VCaP (cell line): Measurements from ENCODE around the gene GLCE.

Experiments used
- H3K27ac ChIP-seq: fragments of 450-650 bp; 2 replicates; pipeline ENCODE4 v1.5.1; 2017
- TF ChIP-seq, protein P1 (sequence below): fragments of 450-650 bp; conservative IDR thresholded peaks from 2 replicates; pipeline ENCODE4 v1.5.1; 2017; ENCODE audit warnings: mild to moderate bottlenecking, moderate library complexity

GLCE gene

DNA sequence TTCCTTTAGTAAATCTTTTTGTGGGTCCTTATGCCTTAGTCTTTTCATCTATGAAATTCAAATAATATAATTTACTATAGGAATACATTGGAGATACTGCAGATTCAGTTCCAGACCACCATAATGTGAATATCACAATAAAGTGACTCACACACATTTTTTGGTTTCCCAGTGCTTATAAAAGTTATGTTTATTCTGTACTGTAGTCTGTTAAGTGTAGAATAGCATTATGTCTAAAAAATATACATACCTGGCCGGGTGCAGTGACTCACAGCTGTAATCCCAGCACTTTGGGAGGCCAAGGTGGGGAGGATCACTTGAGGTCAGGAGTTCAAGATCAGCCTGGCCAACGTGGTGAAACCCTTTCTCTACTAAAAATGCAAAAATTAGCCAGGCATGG, 84.4 kb downstream of the GLCE start:
- TF ChIP-seq, protein P1, sequence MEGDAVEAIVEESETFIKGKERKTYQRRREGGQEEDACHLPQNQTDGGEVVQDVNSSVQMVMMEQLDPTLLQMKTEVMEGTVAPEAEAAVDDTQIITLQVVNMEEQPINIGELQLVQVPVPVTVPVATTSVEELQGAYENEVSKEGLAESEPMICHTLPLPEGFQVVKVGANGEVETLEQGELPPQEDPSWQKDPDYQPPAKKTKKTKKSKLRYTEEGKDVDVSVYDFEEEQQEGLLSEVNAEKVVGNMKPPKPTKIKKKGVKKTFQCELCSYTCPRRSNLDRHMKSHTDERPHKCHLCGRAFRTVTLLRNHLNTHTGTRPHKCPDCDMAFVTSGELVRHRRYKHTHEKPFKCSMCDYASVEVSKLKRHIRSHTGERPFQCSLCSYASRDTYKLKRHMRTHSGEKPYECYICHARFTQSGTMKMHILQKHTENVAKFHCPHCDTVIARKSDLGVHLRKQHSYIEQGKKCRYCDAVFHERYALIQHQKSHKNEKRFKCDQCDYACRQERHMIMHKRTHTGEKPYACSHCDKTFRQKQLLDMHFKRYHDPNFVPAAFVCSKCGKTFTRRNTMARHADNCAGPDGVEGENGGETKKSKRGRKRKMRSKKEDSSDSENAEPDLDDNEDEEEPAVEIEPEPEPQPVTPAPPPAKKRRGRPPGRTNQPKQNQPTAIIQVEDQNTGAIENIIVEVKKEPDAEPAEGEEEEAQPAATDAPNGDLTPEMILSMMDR: no peak
- no peak overlapping the region for H3K27ac ChIP-seq

- TF ChIP-seq, protein P1: no peak
- H3K27ac ChIP-seq: no peak overlapping the region
These were observed 92.7 kb downstream of the GLCE start for GRCh38 chr15:69253156-69253555.

DNA sequence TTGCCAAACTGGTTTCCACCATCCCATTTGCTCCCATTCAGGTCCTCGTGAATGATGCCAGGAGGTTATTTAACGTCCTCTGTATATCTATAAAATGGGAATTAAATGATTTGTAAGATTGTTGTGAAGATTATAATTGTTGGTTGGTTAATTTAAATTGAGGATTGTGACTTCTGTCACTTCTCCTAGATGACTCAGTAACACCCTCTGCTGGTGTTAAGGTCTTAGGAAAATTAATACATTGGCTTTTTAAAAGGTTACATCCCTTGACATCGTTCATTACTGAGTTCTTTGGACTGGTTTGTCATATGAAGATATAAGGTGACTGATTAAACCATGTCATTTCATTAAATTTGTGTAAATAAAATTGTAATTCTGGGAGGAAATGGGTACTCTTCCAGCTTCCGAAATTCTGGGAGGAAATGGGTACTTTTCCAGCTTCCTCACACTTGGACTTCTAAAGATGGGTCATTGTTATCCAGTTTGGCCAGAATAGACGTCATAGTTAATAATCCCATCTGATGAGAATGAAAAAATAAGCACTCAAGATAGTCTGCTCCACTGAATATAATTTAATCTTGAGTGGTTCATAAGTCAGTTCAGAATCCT, 105.0 kb downstream of the GLCE start:
- TF ChIP-seq, protein P1: peak; percentile 86
- H3K27ac ChIP-seq: no peak overlapping the region

GRCh38 chr15:69271217-69271616, 110.8 kb downstream of the GLCE start:
- H3K27ac ChIP-seq: no peak overlapping the region
- TF ChIP-seq, protein P1: no peak

GRCh38 chr15:69272139-69272538, 111.7 kb downstream of the GLCE start:
- no peak overlapping the region for H3K27ac ChIP-seq
- TF ChIP-seq, protein P1: no peak

GRCh38 chr15:69272891-69273290, 112.5 kb downstream of the GLCE start:
- TF ChIP-seq, protein P1: no peak
- no peak overlapping the region for H3K27ac ChIP-seq

DNA sequence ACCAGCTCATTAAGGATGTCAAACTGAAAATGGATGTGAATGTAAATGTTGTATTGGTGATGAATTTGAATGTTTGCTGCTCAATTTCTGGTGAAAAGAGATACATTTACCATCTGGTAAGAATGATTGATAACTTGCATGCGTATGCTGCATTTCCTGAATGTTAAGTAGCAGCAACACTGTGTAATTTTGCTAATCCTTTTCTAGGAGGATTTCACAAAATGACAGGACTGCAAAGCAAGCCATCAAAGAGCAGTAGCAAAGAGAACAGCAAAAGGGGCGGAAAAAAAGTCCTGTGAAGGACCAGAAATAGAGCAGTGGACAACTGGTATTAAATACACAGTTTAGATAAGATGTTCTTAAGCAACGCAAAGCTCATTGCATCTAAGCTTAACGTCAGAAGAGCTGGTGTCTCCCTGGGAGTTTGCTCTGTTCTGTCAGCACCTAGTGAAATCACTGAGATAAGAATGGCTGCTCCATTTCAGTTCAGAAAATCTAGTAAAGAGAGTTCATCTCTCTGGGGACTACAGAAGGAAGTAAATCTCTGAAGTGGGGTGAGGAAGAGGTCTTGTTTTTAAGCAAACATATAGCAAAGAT, 114.7 kb downstream of the GLCE start:
- TF ChIP-seq, protein P1: no peak
- H3K27ac ChIP-seq: no peak overlapping the region
